Measurements from ENCODE around the gene NPLOC4. TPM values are rescaled to one million over a fixed set of nuclear protein-coding genes. Genes with fewer than 3 reads are reported as not detected.

NPLOC4 gene
- total RNA-seq, 1 donor from 2014 or later: 102 TPM

DNA sequence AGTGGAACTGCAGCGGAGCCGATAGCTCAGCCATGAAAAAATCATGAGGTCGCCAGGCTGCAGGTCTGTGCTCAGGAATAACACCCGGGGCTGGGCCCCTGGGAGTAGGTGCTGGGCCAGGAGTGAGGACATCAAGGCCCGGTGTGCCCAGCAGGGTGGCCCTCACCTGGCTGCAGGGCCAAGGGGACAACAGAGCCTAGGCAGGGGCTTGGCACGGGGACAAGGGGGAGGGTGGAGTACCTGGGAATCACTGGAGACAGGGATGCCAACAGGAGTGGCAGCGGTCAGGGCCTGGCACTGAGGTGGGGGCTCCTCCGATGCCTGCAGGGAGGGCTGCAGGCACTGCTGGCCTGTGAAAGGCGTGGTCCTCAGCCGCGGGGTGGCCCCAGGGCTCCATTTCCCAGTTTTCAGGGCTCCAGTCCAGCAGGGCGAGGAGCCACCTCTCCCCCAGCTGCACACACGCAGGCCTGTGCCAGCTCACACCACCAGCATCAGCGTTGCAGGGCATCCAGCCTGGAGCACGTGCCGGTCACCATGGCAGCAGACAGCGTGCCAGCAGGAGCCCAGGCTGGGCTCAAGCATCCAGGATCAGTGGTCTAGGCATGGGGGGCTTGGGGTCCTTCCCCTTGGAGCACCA lies 113.4 kb downstream of the NPLOC4 start:
- no peak overlapping the region for H3K27ac Mint-ChIP-seq
- TF ChIP-seq, protein P1, sequence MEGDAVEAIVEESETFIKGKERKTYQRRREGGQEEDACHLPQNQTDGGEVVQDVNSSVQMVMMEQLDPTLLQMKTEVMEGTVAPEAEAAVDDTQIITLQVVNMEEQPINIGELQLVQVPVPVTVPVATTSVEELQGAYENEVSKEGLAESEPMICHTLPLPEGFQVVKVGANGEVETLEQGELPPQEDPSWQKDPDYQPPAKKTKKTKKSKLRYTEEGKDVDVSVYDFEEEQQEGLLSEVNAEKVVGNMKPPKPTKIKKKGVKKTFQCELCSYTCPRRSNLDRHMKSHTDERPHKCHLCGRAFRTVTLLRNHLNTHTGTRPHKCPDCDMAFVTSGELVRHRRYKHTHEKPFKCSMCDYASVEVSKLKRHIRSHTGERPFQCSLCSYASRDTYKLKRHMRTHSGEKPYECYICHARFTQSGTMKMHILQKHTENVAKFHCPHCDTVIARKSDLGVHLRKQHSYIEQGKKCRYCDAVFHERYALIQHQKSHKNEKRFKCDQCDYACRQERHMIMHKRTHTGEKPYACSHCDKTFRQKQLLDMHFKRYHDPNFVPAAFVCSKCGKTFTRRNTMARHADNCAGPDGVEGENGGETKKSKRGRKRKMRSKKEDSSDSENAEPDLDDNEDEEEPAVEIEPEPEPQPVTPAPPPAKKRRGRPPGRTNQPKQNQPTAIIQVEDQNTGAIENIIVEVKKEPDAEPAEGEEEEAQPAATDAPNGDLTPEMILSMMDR (IDR thresholded peaks at IDR 0.05; ENCODE audit: unreplicated experiment): no peak

DNA sequence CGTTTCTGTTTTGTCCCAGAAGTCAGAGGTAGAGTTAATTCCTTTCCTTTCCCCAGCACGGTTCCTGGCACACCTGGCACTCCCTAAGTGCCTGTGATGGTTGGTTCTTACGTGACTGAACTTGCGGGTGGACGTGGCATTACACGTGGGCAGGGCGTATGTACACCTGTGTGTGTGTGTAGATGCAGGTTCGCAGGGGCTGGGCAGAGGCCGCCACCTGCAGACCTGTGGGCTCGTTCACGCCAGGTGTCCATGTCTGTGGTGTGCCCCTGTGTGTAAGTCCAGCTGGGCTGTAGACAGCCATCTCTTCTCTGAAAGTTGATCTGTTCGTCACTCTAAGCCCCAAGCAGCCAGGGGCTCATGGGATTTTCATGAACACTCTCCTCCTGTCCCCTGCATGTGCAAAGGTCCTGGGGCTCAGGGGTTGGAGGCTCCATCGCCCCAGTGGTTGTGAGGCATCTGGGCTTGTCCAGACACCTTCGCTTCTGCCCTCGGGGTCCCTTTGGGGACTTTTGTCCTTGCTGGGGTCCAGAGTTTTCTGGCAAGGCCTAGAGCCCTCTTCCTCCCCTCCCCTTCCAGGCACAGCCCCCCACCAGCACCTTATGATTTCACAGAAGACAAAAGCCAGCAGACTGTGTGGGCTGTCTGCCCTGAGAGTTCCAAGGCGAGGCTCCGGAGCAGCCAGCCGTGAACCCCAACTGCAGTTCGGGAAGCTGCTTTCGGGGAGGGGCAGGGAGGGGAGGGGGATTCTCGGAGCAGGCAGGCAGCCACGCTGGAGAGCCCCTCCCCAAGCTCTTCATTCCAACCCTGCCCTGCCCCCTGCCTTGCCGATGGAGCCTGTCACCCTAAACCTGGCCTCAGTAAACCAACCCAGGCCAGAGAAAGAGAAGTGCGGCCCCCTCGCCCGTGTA lies 114.2 kb downstream of the NPLOC4 start:
- TF ChIP-seq, protein P1 (IDR thresholded peaks at IDR 0.05; ENCODE audit: unreplicated experiment): peak; percentile 58
- H3K27me3 Mint-ChIP-seq: peaks cover 25% of the 10 kb centered on the region
- H3K27ac Mint-ChIP-seq: no peak overlapping the region
- H3K4me3 Mint-ChIP-seq (ENCODE audit: low read depth): no peak overlapping the region
- no peaks in the 10 kb centered on the region for H3K9me3 Mint-ChIP-seq (ENCODE audit: low read depth)
- DNase-seq (ENCODE audit: low spot score, unreplicated experiment): peak; percentile 44
- peaks cover 1% of the 10 kb centered on the region for H3K36me3 Mint-ChIP-seq (ENCODE audit: insufficient read depth)
- peaks cover 11% of the 10 kb centered on the region for H3K4me1 Mint-ChIP-seq (ENCODE audit: low read depth)

More for the DNA sequence above, 113.4 kb downstream of the NPLOC4 start:
- no peak for DNase-seq (ENCODE audit: low spot score, unreplicated experiment)
- no peak overlapping the region for H3K4me3 Mint-ChIP-seq (ENCODE audit: low read depth)
- H3K4me1 Mint-ChIP-seq (ENCODE audit: low read depth): peaks cover 7% of the 10 kb centered on the region
- no peaks in the 10 kb centered on the region for H3K9me3 Mint-ChIP-seq (ENCODE audit: low read depth)
- no peaks in the 10 kb centered on the region for H3K36me3 Mint-ChIP-seq (ENCODE audit: insufficient read depth)
- H3K27me3 Mint-ChIP-seq: peaks cover 22% of the 10 kb centered on the region

DNA sequence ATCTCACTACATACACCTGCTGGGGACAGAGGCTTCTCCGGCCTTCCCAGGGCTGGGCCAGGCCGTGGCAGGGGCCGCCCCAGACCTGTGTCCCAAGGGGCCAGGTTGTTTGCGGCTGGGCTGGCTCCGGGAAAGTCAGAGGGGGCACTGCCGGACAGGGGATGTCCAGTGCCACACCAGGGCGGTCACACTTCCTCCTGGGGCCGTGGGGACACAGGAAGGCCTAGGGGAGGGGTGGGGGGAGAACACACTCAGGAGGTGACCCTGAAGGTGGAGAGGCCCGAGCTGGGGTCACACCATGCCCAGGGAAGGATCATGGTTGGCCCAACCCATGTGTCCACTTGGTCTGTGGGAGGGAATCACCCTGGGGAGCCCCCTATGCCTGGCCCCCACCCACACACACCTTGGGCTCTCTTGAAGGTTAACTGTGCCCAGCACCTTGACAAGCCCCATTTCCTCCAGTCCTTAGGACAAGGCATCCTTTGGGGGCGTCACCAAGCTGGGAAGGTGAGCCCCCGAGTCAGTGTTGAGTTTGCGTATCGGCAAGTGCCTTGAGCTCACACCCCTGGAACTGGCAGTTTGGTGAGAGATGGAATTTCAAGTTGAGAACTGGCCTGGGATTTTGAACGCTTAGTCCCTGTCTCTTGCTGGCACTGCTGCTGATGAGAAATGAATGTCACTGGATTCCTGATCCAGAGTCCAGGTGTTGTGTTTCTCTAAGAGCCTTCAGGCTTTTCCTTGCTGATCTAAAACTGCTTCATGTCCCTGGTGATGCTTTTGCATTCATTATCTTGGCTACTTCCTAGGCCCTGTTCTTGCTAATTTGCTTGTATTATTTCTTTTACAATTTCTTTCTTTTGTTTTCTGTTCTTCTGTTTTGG lies 116.7 kb downstream of the NPLOC4 start:
- TF ChIP-seq, protein P1 (IDR thresholded peaks at IDR 0.05; ENCODE audit: unreplicated experiment): no peak
- Mint-ChIP-seq H3K27me3 (peaks cover 22% of the 10 kb centered on the region), H3K36me3 (ENCODE audit: insufficient read depth) (peaks cover 1% of the 10 kb centered on the region), H3K4me1 (ENCODE audit: low read depth) (peaks cover 12% of the 10 kb centered on the region), H3K27ac (no peak overlapping the region), H3K4me3 (ENCODE audit: low read depth) (peak overlapping the region; percentile 52), H3K9me3 (ENCODE audit: low read depth) (no peaks in the 10 kb centered on the region)
- peak; percentile 13 for DNase-seq (ENCODE audit: low spot score, unreplicated experiment)

DNA sequence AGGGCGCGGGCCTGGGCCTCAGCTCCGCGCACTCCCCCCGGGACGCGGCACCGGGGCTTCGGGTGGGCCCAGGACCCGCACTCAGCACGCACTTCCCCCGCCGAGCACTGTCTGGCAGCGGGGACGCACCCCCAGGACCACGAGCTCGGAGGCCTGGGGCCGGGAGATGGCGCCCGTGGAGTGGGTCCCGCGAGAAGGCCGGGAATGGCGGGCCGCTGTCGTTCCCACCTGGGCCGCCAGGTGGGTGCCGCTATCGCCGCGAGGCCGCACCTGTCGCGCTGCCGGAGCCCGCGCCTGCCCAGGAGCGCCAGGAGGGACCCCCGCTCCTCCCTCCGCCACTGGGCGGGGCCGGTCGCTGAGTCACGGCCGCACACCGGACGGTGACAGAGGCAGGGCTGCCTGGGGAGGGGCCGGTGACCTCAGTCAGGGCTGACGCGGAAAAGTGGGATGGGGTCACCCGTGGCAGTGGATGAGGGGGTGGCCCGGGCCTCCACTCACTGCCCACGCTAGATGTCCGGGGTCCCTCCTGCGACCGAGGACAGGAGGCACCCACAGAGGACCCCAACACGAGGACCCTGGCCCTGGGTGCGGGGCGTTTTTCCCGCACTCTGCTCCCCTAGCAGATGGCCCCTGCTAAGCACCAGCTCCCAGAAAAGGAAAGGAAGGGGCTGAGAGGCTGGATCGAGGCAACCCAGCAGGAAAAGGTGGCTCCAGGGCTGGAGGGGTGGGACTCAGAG lies 117.5 kb downstream of the NPLOC4 start:
- TF ChIP-seq, protein P1 (IDR thresholded peaks at IDR 0.05; ENCODE audit: unreplicated experiment): peak; percentile 72
- Mint-ChIP-seq H3K27me3 (peaks cover 22% of the 10 kb centered on the region), H3K4me3 (ENCODE audit: low read depth) (peak overlapping the region; percentile 52), H3K9me3 (ENCODE audit: low read depth) (no peaks in the 10 kb centered on the region), H3K36me3 (ENCODE audit: insufficient read depth) (peaks cover 1% of the 10 kb centered on the region), H3K27ac (no peak overlapping the region), H3K4me1 (ENCODE audit: low read depth) (peaks cover 12% of the 10 kb centered on the region)
- DNase-seq (ENCODE audit: low spot score, unreplicated experiment): peak; percentile 80

Measured in progenitor cell of endocrine pancreas (in vitro differentiated cells).